GM12878 (cell line): ENCODE results near the gene GINS2.

Experiments
- GATAD2B ChIP-seq: fragments of 450-650 bp; conservative IDR thresholded peaks from 2 replicates; pipeline ENCODE4 v1.6.1; 2017; ENCODE audit warnings: low read depth, mild to moderate bottlenecking, moderate library complexity
- MTA3 ChIP-seq: IDR thresholded peaks from 2 replicates; pipeline ENCODE4 v1.6.1; 2012; ENCODE audit warnings: low read length, inconsistent platforms, borderline replicate concordance
- TF ChIP-seq, protein P1 (sequence below): fragments of 450-650 bp; formaldehyde crosslinking; IDR thresholded peaks from 2 replicates; pipeline ENCODE4 v1.4.0; 2022; ENCODE audit warnings: mild to moderate bottlenecking, moderate library complexity

DNA sequence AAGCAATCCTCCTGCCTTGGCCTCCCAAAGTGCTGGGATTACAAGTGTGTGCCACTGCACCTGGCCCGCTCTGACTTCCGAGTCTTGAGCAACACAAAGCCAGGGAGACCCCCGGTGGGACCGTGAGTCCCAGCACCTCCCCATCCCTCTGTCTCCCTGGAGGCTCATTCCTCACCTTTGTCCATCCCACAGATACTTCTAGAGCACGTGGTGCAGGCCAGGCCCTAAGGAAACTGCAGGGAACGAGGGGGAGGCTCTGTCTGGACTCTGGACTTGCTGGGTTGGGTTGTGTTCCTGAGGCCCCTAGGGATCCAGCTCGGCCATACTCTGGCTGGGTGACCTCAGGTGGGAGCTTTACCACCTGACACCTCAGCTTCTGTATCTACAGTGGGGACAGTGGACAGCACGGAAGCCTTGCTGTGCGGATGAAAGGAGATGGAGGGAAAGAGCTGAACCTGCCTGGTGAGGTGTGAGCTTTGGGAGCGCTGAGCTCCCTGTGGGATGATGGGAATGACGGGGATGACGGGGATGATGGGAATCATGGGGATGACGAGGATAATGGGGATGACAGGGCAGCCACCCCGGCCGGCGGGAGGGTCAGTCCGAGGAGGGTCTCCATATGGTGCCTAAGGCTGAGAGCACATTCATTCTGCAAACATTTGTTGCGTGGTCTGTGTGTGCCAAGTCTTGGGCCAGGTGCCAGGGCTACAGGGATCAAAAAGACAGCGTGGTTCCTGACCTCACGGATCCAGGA, 35.5 kb upstream of the GINS2 start:
- TF ChIP-seq, protein P1, sequence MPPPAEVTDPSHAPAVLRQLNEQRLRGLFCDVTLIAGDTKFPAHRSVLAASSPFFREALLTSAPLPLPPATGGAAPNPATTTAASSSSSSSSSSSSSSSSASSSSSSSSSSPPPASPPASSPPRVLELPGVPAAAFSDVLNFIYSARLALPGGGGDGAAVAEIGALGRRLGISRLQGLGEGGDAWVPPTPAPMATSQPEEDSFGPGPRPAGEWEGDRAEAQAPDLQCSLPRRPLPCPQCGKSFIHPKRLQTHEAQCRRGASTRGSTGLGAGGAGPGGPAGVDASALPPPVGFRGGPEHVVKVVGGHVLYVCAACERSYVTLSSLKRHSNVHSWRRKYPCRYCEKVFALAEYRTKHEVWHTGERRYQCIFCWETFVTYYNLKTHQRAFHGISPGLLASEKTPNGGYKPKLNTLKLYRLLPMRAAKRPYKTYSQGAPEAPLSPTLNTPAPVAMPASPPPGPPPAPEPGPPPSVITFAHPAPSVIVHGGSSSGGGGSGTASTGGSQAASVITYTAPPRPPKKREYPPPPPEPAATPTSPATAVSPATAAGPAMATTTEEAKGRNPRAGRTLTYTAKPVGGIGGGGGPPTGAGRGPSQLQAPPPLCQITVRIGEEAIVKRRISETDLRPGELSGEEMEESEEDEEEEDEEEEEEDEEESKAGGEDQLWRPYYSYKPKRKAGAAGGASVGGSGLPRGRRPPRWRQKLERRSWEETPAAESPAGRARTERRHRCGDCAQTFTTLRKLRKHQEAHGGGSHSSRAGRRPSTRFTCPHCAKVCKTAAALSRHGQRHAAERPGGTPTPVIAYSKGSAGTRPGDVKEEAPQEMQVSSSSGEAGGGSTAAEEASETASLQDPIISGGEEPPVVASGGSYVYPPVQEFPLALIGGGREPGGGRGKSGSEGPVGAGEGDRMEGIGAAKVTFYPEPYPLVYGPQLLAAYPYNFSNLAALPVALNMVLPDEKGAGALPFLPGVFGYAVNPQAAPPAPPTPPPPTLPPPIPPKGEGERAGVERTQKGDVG (CRISPR knock-in tag): no peak
- TF ChIP-seq MTA3 (no peak), GATAD2B (no peak)
